Right hindlimb (tissue), 1 donor: ENCODE results near the gene ADAMTS17.
"Not testable (repeated sequence)": the region's sequence is repeated elsewhere in the genome, so short reads cannot be mapped to it uniquely, and the experiment has no call there.

Experiments used
- DNase-seq: peaks from one replicate; pipeline ENCODE4 v3.0.0-alpha.2; 2018

The ADAMTS17 gene

GRCh38 chr15:100066521-100067280, 275.1 kb downstream of the ADAMTS17 start:
- DNase-seq: not testable (repeated sequence)

DNA sequence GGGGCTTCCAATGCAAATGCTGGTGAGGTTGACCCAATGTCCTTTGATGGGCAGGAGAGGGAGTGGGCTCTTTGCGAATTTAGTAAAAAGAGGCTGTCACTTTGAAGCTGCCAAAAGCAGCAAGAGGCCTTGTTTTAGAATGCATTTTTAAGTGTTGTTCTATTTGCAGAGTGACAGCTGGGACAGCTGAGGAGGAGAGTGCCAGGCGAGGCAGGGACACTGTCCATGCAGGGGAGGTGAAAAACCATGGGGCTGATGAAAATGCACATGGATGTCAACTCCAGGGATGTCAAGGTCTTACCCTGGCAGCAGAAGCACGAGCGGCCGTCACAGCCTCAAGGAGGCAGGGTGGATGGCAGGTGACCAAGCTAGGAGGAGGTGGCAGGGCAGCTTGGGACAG, 279.8 kb downstream of the ADAMTS17 start:
- DNase-seq: no peak

GRCh38 chr15:100060276-100060926, 281.4 kb downstream of the ADAMTS17 start:
- DNase-seq: peak; percentile 70

GRCh38 chr15:100059521-100059920, 282.3 kb downstream of the ADAMTS17 start:
- DNase-seq: no peak

DNA sequence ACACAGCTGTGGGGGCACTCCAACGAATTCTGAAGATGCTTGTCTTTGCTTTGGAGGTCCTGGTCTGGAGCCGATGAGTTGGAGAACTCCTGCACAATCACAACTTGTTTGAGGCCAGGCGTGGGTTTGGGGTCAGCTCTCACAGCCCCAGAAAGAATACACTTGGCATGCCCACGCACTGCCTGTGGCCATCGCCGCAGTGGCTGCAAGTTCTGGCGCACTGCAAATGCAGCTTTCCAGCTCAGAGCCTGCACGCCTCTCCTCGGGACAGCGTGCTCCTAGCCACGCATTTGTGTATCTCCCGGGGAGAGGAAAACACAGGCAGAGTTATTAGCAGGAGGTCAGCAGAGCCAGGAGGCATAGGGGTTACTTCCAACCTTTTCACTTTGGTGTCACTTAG, 282.7 kb downstream of the ADAMTS17 start:
- no peak for DNase-seq

GRCh38 chr15:100058458-100058857, 283.3 kb downstream of the ADAMTS17 start:
- no peak for DNase-seq

DNA sequence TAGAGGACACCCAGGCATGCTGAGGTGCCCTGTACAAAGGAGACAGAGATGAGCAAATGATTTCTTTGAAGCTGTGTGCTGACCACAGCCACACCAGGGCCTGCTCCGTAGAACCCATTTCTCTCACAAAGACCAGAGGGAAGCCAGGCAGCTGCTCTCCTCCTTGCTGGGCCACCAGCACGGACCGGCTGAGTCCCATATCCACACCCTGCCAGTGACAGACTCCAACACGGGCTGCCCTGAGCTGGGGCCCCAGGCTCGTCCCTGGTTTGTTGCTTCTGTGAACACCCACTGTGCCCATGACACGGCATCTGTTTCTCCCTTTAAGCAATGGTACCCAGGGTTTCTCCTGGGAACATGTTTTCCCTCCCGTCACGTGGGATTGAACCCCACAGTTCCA, 284.5 kb downstream of the ADAMTS17 start:
- no peak for DNase-seq

- no peak for DNase-seq
These were observed 285.2 kb downstream of the ADAMTS17 start for GRCh38 chr15:100056411-100057072.

DNA sequence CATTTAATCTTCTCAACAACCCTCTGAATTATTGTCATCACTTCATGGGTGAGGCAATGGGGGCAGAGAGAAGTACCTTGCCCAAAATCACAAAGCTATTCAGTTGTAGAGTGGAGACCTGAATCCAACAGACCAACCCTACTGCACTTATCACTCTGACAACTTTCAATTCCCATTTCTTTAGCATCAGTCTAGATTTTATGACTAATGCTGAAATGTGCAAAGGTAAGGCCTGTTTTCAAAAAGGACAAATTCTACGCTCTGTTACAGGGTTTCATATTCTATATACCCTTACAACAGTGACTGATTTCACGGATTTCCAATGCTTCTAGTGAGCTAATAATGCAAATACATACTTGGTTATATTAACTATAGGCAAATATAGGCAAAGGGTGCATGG, 286.0 kb downstream of the ADAMTS17 start:
- no peak for DNase-seq

- no peak for DNase-seq
These were observed 287.2 kb downstream of the ADAMTS17 start for GRCh38 chr15:100054539-100054938.

DNA sequence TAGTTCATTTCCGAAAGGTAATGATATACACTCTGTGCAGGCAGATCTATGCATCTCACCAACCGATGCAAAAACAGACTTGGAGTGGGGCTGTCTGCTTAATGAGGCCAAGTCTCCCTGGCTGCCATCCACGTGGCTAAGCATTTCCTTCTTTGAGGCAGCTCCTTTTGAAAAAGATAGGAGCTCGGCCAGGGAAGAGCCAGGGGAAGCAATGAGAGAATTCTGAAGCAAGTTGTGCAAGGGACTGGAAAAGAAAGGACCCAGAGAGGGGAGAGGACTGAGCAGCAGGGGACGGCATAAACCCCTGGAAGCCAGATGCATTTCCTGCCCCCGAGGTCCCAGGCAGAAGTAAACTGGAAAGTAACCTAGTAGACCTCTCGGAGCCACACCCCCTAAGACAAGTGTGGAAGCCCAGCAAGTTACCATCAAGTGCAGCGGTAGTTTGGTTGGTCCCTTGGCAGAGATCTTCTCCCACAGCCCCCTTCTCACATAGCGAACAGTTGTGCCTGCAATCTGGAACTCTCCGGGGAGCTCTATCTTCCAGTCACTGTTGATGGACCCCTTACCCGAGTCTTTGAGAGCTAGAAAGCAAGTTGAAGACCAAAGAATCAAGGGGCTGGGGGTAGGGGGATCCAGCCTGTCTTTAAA, 288.2 kb downstream of the ADAMTS17 start:
- no peak for DNase-seq

- DNase-seq: no peak
These were observed 288.9 kb downstream of the ADAMTS17 start for GRCh38 chr15:100052716-100053473.

- no peak for DNase-seq
These were observed 290.6 kb downstream of the ADAMTS17 start for GRCh38 chr15:100050877-100051786.

DNA sequence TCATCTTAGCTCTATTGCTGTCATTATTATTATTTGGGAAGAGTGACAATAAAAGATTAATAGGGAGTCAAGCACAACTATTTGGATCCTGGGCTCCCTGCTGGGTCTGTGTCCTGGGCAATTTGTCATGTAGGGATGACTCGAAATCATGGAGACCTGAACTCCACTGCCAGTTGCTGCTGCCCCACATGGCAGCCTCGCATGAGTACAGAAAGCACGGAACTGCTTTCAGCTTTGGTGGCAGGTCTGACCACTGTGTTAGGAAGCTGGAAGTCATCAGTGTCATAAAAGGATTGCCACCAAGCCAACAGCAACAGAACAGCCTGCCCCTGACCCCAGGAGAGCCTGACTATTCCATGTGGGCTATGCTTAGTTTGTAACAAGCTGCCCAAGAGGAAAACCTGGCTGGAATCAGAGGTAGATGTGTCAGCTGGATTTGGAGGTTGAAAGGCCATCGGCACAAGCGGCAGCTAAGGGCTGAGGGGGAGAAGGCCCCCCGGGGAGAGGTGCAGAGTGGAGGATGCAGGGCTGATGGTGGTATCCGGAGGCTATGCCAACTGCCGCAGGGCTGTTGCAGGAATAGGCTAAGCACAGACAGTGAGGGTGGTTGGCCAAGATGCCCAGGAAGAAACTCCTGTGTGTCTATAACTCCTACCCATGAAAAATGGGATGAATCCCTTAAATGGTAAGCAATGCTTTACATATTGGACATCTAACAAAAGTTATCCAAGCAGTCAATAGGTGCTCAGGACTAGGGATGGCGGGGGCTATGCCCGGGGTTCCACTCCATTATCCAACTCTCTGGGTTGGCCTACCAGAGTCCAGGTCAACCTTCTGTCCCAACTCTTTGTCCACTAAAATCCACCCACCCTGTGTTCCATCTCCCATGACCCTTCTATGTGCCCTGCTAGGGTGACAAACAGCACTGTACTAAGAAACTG, 291.6 kb downstream of the ADAMTS17 start:
- no peak for DNase-seq

- DNase-seq: no peak
These were observed 292.3 kb downstream of the ADAMTS17 start for GRCh38 chr15:100049483-100049882.

DNA sequence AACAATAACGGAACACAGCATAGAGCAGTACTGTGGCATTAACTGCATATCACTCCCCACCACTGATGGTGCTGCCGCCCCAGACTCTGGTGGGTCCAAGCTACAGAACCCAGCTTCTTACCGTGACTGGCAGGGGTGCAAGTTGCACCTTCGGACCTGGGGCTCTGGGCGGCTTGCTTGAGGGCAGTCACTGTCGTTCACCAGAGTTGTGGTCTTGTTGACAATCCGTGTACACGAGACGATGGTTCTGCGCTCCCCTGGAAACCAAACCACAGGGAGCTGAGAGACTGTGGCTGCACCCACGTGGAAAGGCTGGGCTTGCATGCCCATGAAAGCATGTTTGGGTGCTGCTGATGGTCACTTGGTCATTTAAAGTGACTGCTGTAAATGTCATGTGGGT, 293.0 kb downstream of the ADAMTS17 start:
- no peak for DNase-seq

DNA sequence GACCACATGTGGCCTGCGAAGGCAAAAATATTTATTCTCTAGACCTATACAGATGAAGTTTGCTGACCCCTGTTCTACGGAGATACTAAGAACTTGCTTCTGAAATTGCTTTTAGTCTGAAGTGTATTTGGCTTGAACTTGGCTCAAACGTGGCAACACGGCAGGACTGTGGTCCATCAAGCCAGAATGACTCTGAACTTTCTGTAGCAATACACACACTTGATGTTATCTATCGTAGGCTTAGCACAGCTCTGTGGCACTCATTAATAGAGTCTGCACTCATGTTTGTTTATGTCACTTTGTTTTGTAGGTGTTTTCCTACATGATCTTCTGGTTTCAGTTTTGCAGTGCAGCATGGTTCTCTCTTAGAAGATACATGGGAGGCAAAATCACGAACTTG, 298.1 kb downstream of the ADAMTS17 start:
- no peak for DNase-seq

DNA sequence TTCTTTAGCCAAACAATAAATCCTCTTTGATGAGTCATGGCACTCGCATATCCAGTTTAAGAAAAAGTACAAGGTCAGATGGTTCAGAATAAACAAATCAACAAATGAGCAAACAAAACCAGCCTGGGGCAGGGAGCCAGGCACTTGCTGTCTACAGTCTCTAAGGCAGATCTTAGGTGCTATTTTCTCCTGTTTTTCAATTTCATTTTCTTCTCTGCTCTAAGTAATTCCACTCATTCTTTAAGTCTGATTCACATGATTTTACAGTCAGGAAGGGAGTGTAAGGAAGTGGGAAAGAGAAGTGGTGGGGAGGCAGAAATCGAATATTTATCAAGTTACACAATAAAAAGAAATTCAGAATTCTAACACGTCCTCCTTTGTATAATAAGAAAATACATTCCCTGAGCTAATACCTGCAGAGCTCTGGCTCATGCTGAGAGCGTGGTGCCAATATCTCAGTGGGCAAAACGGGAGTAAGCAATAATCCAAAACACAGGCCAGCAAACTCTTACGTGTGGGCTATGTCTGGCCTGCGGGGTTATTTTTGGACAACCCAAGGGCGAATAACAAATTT, 298.6 kb downstream of the ADAMTS17 start:
- no peak for DNase-seq

GRCh38 chr15:100042558-100042957, 299.2 kb downstream of the ADAMTS17 start:
- no peak for DNase-seq
